CD4-positive, alpha-beta T cell treated with Interleukin-12 subunit alpha and Interleukin-12 subunit beta, for 1 hour (primary cell): ENCODE results near the gene ITGA8.
"Not testable (repeated sequence)": the region's sequence is repeated elsewhere in the genome, so short reads cannot be mapped to it uniquely, and the experiment has no call there.

Experiments used
- DNase-seq: peaks from one replicate; pipeline ENCODE4 v3.0.0-alpha.2; 2020

Gene ITGA8

GRCh38 chr10:15719899-15720634 is at the start of gene ITGA8:
Gene ITGA8 (minus strand): TSS chr10:15719922. CDS start chr10:15719771, 151 bp downstream.
- DNase-seq = no peak

- no peak for DNase-seq
These were observed 45.3 kb upstream of the ITGA8 start for GRCh38 chr10:15764892-15765454.

GRCh38 chr10:15763006-15763405 is 43.3 kb upstream of the ITGA8 start:
- no peak for DNase-seq

- DNase-seq = not testable (repeated sequence)
These were observed 42.5 kb upstream of the ITGA8 start for GRCh38 chr10:15762239-15762638.

- DNase-seq = not testable (repeated sequence)
These were observed 41.5 kb upstream of the ITGA8 start for GRCh38 chr10:15761224-15761623.

GRCh38 chr10:15760681-15761080 is 41.0 kb upstream of the ITGA8 start:
- DNase-seq = no peak

- no peak for DNase-seq
These were observed 39.5 kb upstream of the ITGA8 start for GRCh38 chr10:15759265-15759664.

GRCh38 chr10:15758618-15759017 is 38.9 kb upstream of the ITGA8 start:
- DNase-seq = no peak

GRCh38 chr10:15754937-15755336 is 35.2 kb upstream of the ITGA8 start:
- no peak for DNase-seq

- no peak for DNase-seq
These were observed 31.3 kb upstream of the ITGA8 start for GRCh38 chr10:15751046-15751445.

GRCh38 chr10:15748126-15748525 is 28.4 kb upstream of the ITGA8 start:
- no peak for DNase-seq

- no peak for DNase-seq
These were observed 27.9 kb upstream of the ITGA8 start for GRCh38 chr10:15747632-15748031.

GRCh38 chr10:15745751-15746150 is 26.0 kb upstream of the ITGA8 start:
- no peak for DNase-seq

- peak; percentile 23 for DNase-seq
These were observed 24.6 kb upstream of the ITGA8 start for GRCh38 chr10:15744217-15744865.

- no peak for DNase-seq
These were observed 23.7 kb upstream of the ITGA8 start for GRCh38 chr10:15743443-15743842.

GRCh38 chr10:15742836-15743235 is 23.1 kb upstream of the ITGA8 start:
- DNase-seq = no peak

GRCh38 chr10:15742102-15742501 is 22.4 kb upstream of the ITGA8 start:
- DNase-seq = no peak

- DNase-seq = no peak
These were observed 21.9 kb upstream of the ITGA8 start for GRCh38 chr10:15741581-15741980.

- no peak for DNase-seq
These were observed 20.5 kb upstream of the ITGA8 start for GRCh38 chr10:15740261-15740660.

- no peak for DNase-seq
These were observed 19.7 kb upstream of the ITGA8 start for GRCh38 chr10:15739254-15739970.

GRCh38 chr10:15738270-15738925 is 18.7 kb upstream of the ITGA8 start:
- no peak for DNase-seq

- no peak for DNase-seq
These were observed 17.9 kb upstream of the ITGA8 start for GRCh38 chr10:15737656-15738055.

GRCh38 chr10:15735763-15736162 is 16.0 kb upstream of the ITGA8 start:
- no peak for DNase-seq
